Fibroblast of the conjunctiva (primary cell): ENCODE results near the gene UBAC1.
"Not testable (repeated sequence)": the region's sequence is repeated elsewhere in the genome, so short reads cannot be mapped to it uniquely, and the experiment has no call there.

Experiments
- DNase-seq: peaks from one replicate; pipeline ENCODE4 v3.0.0-alpha.2; 2010; ENCODE audit warnings: low read depth

The UBAC1 gene

GRCh38 chr9:135901031-135901758 lies 60.0 kb downstream of the UBAC1 start:
- no peak for DNase-seq

- DNase-seq: peak; percentile 81
Observed at GRCh38 chr9:135898634-135899407, 62.4 kb downstream of the UBAC1 start.

- no peak for DNase-seq
Observed at GRCh38 chr9:135896626-135897025, 64.5 kb downstream of the UBAC1 start.

DNA sequence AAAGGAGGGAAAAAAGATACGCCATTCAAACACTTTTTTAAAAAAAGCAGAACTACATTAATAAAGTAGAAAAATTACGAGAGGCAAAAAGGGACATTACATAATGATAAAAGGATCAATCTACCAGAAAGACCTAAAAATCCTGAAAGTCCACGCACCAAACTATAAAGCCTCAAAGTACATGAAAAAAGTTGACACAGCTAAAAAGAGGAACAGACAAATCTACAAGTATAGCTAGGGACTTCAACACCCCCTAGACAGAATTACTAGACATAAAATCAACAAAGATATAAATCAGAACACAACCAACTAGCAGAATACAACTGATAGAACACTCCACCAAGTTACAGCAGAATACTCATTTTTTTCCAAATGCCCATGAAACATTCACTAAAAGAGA lies 65.0 kb downstream of the UBAC1 start:
- DNase-seq: no peak

DNA sequence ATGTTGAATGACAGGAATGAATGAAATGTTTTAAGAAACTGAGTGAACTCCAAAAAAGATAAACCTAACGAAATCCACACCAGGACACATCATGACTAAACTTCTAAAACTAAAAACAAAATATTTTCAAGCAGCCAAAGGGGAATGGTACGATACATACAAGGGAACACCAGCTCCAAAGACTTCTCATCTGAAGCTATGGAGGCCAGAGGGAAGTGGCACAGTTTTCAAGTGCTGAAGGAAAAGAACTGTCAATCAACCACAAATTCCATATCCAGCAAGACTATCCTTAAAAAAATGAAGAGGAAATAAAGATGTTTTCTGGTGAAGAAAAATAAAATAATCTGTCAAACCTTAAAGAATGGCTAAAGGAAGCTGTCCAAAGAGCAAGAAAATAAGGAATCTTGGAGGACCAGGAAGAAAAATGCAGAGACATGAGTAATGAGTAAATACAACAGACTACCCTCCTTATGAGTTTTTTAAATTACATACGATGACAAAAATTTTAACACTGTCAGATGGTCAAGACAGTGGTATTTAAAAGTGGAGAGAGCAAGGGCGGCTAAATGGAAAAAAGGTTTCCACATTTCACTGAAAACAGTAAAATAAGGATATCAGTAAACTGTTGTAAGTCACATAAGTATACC lies 65.8 kb downstream of the UBAC1 start:
- DNase-seq: no peak

DNA sequence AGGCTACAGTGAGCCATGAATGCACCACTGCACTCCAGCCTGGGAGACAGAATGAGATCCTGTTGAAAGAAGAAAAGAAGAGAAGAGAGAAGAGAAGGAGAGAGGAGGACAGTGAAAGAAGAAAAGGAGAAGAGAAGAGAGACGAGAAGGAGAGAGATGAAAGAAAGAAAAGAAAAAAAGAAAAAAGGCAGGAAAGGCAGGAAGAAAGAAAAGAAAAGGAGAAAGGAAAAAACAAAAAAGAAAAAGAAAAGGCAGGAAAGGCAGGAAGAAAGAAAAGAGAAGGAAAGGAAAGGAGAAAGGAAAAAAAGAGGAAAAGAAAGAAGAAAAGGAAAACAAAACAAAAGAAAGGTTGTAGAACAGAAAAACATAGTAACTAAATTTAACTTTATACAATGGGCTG lies 68.1 kb downstream of the UBAC1 start:
- no peak for DNase-seq

GRCh38 chr9:135892327-135892726 lies 68.8 kb downstream of the UBAC1 start:
- DNase-seq: not testable (repeated sequence)

DNA sequence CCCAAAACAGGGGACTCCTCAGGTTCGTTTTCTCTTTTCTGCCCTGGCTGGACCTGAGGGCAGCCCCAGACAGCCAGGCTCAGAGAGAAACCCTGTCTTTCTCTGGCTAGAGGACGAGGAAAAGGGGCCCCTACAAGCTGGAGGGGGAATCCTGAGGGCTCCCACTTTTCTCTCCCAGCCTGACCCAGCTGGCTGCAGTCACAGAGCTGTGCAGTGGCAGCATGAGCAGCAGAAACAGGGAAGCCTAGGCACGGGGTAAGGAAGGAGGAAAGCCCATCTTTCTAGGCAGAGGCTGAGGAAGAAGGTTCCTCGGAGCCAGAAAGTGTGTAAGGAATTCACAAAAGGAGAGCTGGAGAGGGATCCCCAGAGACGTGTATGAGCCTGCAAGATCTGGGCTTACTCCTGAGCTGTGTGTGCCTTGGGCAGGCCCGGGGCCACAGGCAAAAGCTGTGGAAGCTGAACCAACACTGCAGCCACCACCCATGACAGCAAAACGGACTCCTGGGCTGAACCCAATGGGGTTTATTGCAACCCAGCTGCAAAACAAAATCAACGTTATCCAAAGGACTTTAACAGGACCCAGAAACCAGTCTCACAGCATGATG lies 70.0 kb downstream of the UBAC1 start:
- DNase-seq: no peak

GRCh38 chr9:135890190-135891026 lies 70.8 kb downstream of the UBAC1 start:
- DNase-seq: no peak

- no peak for DNase-seq
Observed at GRCh38 chr9:135889564-135890189, 71.5 kb downstream of the UBAC1 start.

DNA sequence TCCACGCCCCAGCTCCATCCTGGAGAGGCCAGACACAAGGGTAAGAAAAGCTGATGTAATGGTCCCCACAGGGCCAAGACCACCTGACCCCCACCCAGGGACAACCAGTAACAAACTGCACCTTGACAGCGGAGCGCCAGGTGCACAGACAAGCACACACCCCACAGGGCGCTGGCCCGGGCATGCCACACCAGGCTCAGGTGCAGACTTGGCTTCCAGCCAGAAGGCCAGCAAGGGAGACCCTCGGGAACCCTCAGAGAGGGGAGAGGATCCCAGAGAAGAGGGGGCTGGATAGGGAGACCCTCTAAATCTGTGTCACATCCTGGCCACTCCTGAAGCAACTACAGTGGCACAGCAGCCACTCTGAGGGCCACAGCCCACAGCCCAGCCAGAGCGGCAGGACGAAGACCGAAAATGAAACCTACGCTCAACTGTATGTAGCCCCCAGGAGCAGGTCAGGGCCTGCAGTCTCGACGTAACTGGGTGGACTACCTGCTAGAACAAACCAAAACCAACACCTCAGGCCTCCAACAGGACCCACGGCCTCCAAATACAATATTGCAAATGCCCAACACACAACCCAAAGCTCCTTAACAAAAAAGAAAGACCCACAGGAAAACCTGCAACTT lies 72.3 kb downstream of the UBAC1 start:
- no peak for DNase-seq

DNA sequence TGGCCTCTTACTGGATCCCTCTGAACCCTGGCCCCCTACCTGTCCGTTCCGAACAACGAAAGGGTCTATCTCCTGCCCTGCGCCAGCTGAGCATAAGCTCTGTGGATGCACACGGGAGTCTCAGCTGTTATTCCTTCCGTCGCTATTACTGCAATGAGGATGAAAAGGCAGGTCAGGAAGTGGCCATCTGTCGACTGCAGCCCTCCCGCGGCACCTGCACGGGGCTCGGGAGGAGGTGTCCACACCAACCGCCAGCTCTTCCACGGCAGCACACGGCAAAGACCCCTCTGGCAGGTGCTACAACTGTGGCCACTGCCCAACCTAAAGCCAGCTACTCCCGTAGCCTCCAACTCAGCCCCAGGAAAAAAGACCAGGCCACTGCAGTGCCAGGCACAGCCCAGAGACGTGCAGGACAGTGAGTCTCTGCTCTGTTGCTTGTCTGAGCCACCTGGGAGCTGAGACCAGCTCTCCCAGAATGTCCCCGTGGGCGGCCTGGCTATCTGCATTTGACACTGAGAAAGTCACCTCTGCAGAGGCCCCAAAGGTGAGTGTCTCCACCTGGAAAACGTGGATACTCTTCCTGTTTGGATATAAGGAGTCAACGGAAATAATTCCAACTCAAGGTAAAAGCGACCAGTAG lies 72.9 kb downstream of the UBAC1 start:
- DNase-seq: no peak

DNA sequence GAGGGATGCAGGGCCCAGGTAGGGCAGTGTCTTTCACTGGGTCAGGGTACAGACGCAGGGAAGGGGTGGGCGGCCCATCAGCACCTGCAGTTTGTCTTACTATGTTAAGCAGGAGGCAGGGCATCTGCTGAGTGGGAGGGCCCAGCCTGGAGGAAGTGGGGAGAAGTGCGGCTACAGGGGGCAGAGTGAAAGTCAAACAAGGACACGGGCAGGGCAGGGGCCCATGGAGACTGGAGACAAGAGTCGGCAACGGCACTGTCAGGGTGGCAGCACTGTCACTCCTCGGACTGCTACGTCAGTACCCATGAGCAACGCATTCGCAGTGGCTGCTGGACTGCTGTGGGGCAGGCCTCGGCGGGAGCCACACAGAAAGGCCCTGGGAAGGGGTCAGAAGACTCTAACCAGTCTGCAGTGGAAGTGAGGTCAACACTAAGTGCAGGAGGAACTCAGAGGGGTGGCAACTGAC lies 73.6 kb downstream of the UBAC1 start:
- no peak for DNase-seq

DNA sequence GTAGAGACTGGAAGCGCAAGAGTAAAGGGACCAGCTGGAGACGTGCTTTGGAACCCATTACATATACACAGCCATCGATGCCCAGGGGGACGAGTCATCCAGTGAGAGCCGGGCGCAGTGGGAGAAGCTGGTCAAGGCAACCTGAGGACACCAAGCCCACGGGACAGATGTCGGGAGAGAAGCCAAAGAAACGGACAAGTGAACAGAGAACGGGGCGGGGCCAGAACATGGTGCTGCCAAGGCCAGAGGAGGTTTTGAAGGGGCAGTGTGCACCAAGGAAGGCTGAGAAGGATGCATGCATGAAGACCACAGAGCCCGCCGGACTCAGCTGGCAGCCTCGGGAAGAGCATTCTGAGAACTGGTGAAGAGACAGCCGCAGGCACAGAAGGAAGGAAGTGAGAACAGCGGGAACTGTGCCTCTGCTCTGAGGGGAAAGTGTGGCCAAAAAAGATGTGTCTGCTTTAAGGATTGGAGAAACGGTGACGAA lies 74.1 kb downstream of the UBAC1 start:
- no peak for DNase-seq

- no peak for DNase-seq
Observed at GRCh38 chr9:135886147-135886981, 74.8 kb downstream of the UBAC1 start.

DNA sequence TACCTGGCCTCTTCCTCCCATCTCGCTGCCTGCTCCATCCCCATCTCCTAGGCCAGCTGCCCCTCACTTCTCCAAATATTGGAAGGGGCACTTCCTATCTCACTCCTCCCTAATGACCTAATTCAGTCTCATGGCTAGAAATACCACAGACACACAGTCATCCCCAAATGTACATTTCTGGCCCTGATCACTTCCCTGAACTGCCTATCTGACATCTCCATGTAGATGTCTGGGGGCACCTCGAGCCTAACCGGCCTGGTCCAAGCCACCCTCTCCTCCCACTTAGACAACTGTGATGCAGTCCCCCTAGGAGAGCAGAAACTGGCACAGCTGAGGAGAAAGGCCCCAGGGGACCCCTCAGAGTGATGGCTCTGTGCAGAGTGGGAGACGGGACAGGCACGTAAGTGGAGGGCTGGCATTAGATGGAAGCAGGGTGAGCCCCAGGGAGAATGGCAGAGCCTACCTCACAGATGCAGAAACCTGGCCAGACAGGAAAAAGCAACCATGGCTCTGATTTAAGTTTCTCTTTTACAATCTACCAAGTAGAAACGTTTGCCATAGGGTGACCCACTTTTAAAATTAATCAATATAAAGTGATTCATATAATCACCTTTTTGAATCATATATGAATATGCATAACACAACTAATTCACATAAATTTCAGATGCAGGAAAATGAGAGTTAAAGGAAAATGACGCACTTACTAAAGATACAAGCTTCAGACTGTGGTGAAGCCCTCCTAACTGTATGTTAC lies 75.9 kb downstream of the UBAC1 start:
- no peak for DNase-seq

DNA sequence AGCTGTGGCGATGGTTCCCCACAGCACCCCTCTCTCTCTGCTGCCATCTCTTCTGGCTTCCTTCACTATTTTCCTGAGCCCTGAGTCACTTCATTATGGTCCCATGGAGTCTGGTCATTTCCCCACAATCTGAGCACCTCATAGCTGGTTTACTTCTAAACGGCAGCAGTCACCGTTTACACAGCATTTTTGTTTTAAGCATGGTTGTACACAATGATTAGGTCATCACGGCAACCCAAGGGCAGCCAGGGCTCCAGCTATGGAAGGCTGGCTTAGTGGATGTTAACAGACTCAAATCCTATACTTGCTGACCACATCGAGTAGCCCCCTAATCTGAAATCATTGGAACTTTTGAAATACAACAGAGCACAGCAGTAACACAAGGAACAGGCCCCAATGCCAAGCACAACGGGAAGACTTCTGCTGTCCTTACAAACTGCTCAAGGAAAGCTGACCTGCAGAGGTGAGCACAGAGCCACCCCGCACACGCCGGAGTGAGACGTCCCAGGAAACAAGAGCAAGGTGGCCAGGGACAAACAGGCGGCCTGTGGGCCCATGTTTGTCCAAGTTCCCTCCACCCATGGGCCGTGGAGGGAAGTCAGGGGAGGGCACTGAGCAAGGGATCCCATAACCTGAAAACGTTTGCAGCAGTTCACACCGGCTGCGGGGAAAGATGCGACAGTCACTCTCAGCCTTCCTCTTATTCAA lies 76.7 kb downstream of the UBAC1 start:
- DNase-seq: no peak
